RWPE1 (cell line): ENCODE results near the gene TRIP13.

ENCODE experiments used
- CTCF ChIA-PET: fragments of 350-600 bp; sonication (Branson Sonifier 250); formaldehyde crosslinking; extraction: SDS; loops from one replicate; lab custom pipeline; 2021; lab: Yijun Ruan, JAX
- POLR2A ChIA-PET: fragments of 400-600 bp; formaldehyde crosslinking; extraction: SDS; loops from one replicate; lab custom pipeline; 2020; ENCODE audit warnings: antibody characterized with exemption; ENCODE audit not compliant: low non-redundant PET; lab: Yijun Ruan, JAX
- DNase-seq: peaks from one replicate; pipeline ENCODE4 v3.0.0; 2012; ENCODE audit warnings: low spot score
- H3K27ac ChIP-seq: fragments of 450-650 bp; 2 replicates; pipeline ENCODE4 v1.5.1; 2017
- TF ChIP-seq, protein P1 (sequence below): fragments of 450-650 bp; conservative IDR thresholded peaks from 2 replicates; pipeline ENCODE4 v1.5.1; 2017; ENCODE audit warnings: low read depth, mild to moderate bottlenecking

TRIP13 gene

DNA sequence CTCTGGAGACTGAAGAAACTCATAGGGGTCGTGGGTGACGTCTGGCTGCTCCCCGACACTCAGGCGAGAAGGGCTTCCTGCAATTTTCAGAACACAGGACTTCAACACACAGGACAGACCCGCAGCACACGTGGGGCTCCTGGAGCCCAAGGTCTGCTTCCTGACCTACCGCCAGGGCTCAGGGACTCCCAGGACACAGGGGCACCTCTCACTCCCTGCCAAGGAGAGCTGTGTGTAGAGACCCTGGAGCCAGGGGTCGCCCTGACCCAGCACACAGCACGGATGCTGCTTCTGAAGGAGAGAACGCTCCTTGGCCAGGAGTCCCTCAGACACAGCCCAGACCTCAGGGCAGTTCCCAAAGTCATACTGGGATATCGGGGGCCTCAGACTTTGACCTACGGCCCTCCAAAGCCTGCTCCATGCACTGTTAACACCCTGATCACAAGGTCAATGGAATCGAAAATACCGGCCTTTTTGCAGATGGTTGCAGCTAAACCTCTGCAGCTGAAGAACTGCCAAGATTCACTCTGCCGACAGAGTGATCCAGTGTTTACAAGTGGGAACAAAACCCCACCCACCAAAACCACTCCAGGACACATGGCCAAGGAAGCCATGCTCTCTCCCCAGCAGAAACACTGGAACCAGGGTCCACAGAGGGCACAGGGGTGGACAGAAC, 28.1 kb upstream of the TRIP13 start:
- POLR2A ChIA-PET, result no interaction called here
- CTCF ChIA-PET, result no interaction called here

DNA sequence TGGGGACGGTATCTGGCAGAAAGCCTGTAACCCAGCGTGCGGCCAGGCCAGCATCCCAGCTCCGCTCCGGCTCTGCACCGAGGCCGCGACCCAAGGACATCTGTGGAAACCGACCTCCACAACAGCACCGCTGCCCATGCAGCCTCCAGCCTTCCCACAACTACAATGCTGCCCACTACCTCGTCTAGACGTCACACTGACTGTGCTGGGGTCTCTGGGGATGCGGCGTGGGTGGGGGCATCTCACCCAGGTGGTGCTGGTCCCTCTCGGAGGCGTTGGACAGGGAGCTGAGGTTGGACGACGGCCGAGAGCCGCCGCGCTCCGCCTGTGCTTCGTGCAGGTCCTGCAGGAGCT, 27.5 kb upstream of the TRIP13 start:
- CTCF ChIA-PET, result no interaction called here

More for the DNA sequence above, 28.1 kb upstream of the TRIP13 start:
- no peak for DNase-seq
- TF ChIP-seq, protein P1, sequence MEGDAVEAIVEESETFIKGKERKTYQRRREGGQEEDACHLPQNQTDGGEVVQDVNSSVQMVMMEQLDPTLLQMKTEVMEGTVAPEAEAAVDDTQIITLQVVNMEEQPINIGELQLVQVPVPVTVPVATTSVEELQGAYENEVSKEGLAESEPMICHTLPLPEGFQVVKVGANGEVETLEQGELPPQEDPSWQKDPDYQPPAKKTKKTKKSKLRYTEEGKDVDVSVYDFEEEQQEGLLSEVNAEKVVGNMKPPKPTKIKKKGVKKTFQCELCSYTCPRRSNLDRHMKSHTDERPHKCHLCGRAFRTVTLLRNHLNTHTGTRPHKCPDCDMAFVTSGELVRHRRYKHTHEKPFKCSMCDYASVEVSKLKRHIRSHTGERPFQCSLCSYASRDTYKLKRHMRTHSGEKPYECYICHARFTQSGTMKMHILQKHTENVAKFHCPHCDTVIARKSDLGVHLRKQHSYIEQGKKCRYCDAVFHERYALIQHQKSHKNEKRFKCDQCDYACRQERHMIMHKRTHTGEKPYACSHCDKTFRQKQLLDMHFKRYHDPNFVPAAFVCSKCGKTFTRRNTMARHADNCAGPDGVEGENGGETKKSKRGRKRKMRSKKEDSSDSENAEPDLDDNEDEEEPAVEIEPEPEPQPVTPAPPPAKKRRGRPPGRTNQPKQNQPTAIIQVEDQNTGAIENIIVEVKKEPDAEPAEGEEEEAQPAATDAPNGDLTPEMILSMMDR, result no peak
- H3K27ac ChIP-seq, result peak overlapping the region; percentile 27

GRCh38 chr5:865771-866170, 26.9 kb upstream of the TRIP13 start:
- CTCF ChIA-PET, result no interaction called here
- TF ChIP-seq, protein P1, result no peak
- peak overlapping the region; percentile 19 for H3K27ac ChIP-seq
- DNase-seq, result no peak
- POLR2A ChIA-PET, result no interaction called here

More for the DNA sequence above, 27.5 kb upstream of the TRIP13 start:
- peak overlapping the region; percentile 27 for H3K27ac ChIP-seq
- POLR2A ChIA-PET, result no interaction called here
- TF ChIP-seq, protein P1, result no peak
- DNase-seq, result no peak

- ChIA-PET CTCF (no interaction called here), POLR2A (no interaction called here)
- DNase-seq, result no peak
- TF ChIP-seq, protein P1, result no peak
- peak overlapping the region; percentile 23; the same call in 1 of the 2 replicates for H3K27ac ChIP-seq
Observed at GRCh38 chr5:867300-867870, 25.3 kb upstream of the TRIP13 start.

DNA sequence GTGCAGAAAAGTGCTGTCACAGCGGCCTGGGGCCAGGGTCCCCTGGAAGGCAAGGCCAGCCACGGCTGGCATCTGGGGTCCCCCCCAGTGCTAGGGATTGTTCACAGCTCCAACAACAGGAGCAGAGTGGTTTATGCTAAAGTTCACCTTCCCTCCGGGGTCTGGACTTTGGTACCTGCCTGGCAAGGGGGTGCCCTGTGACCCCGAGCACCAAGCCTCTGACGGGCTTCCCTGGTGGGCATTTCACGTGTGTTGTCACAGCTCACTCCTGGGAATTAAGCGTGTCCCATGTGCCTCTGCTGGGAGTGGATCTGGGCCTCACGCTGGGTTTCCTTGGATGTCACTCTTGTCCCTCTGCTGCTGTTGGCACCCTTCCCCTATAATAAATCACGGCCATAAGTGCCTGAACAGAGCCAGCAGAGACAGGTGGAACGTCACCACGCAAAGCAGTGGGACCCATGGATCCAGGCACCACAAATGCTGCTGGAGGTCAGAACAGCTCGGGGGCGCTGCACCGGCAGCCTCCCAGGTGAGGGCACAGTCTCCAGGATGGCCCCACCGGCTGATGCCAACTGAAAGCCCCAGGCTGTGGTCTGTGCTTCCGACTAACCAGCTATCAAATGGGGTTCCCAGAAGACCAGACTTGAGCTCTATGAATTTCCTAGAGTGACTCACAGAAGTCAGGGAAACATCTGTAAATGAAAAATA, 24.1 kb upstream of the TRIP13 start:
- ChIA-PET POLR2A (no interaction called here), CTCF (no interaction called here)
- TF ChIP-seq, protein P1, result no peak
- no peak for DNase-seq
- no peak overlapping the region for H3K27ac ChIP-seq

- DNase-seq, result no peak
- ChIA-PET POLR2A (no interaction called here), CTCF (no interaction called here)
- H3K27ac ChIP-seq, result no peak overlapping the region
- TF ChIP-seq, protein P1, result no peak
Observed at GRCh38 chr5:870956-871355, 21.7 kb upstream of the TRIP13 start.
